Islet precursor cell (in vitro differentiated cells): ENCODE results near the gene TSGA10.
"Not testable (repeated sequence)": the region's sequence is repeated elsewhere in the genome, so short reads cannot be mapped to it uniquely, and the experiment has no call there.

Experiments used
- DNase-seq: peaks from one replicate; pipeline ENCODE4 v3.0.0-alpha.2; 2018

Gene TSGA10

DNA sequence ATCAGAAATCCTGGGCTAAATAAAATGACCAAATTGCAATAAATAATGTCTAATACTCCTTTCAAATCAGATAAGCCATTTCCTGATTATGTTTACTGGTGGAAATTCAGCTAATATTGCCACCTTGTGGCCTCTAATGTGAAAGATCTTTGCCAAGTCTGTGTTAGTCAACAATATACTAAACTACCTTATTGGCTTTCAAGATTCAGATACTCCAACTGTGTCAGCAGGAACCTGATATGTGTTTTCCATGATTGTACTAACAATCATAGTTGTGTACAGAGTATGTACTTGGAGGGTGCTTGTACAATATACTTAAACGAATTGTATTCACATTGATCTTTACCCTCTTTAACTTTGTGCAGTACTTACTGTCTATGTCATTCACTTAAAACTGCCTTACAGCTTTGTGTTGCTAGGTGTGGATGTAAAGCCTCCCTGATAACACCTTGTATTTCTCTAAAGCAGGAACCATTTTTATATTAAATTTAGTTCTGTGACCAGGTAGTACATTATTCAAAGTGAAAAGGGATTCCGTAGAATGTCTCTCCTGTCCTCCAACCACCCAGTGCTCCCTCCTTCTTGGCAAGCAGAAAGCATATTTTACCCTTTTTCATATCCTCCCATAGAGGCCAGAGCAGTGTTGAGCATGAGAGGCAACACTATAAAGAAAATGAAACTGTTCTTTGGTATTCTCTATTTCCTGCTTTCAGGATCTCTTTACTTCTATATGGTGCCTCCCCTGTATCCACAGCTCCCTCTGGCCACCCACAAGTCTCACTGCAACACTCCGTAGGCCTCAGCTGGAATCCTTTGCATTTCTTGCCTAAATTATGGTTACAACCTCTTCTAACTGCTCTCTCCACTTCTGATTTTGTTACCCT lies 88.4 kb downstream of the TSGA10 start:
- DNase-seq: no peak

- DNase-seq: not testable (repeated sequence)
Measured at GRCh38 chr2:99049187-99049586, 105.6 kb downstream of the TSGA10 start.

GRCh38 chr2:99040736-99041300 lies 113.9 kb downstream of the TSGA10 start:
- DNase-seq: not testable (repeated sequence)

DNA sequence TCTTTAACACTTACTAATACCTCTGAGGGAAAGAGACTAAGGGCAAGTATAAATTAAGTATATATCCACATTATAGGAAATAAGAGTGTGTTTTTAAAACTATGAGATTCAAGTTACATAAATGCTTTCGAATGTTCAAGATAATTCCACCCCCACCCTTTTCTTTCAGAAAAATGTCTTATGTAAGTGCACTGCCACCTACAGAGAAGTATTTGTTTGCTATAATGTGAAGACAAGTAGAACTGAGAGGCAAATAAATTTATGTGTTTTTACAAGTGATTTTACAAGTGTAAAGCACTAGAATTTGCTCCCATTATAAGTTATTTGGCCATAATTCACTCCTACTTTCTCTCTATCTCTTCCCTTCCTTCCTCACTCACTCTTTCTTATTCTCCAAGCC lies 118.8 kb downstream of the TSGA10 start:
- DNase-seq: no peak

GRCh38 chr2:99032786-99033185 lies 122.0 kb downstream of the TSGA10 start:
- DNase-seq: no peak

DNA sequence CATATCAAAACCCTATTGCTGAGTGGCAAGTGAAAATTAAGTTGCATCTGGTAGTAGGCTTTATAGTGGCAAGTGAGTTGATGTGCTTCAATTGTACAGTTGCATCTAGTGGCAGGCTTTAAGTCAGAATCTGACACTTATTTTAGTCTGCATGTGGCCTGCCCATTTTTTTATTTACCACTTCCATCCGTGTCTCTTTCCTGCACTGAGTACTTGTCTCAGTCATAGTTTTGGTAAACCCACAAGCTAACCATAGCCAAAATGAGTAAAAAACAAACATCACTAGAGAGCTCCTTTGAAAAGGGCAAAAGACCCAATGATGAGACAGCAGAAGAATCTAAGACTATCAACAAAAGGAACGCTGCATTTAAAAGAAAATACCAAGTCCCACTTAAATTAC lies 122.7 kb downstream of the TSGA10 start:
- no peak for DNase-seq

DNA sequence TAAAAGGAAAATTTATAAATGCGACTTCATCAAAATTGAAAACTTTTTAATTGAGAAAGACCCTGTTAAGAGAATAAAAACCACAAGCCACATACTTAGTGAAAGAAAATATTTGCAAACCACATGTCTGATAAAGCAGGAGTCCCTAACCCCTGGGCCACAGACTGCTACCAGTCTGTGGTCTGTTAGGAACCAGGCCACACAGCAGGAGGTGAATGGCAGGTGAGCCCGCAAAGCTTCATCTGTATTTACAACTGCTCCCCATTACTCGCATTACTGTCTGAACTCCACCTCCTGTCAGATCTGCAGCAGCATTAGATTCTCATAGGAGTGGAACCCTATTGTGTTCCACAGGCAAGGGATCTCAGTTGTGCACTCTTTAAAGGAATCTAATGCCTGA lies 123.3 kb downstream of the TSGA10 start:
- no peak for DNase-seq

DNA sequence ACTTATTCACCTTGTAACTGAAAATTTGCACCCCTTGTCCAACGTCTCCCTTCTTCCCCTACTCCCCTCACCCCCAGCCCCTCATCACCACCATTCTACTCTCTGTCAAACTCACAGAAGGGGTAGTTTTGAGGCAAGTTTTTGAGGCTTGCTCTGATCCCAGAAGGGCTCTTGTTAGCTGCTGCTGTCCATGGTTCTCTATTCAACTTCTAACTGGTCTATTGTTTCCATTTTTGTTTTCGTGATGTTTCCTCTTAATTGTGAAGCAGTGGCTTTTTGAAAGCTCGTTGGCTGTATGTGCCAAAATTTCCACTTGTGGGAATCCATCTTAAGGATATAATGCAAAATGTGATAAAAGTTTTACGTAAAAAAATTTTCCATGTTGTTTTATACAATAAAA lies 126.2 kb downstream of the TSGA10 start:
- no peak for DNase-seq

- DNase-seq: no peak
Measured at GRCh38 chr2:99027856-99028255, 126.9 kb downstream of the TSGA10 start.

GRCh38 chr2:99000708-99001107 lies 154.0 kb downstream of the TSGA10 start:
- DNase-seq: no peak

- DNase-seq: not testable (repeated sequence)
Measured at GRCh38 chr2:98988695-98989094, 166.0 kb downstream of the TSGA10 start.

DNA sequence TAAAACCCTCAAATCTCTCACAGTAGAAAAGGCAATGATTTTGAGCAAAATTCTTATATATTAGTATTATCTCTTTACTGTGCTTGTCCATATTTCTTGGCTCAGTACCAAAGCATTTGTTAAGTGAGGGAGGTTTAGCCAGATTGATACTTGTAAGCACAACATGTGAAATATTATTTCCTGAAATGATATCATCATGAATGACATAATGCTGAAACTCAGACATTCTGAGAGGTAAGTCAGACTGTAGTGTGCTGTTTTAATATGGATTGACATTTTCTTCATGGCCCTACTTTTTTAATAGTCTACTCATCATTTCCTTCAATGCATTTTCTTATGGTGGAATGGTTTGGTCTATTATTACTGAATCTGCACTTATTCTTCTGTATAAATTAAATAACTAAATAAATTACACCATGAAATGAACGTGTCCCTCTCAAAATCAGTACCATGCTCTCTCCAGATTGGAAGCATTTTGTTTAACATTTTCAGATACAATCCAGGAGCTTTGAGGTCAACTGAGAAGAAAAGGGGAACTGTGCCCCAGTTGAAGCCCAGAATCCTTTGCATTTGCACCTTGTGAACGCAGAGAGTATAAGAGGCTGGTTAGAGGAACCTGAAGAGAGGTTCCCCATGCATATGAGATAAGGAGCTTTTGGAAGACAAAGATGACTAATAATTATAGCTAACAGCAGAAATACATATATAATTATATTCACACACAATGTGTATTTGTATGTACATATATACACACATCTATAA lies 168.7 kb downstream of the TSGA10 start:
- no peak for DNase-seq

DNA sequence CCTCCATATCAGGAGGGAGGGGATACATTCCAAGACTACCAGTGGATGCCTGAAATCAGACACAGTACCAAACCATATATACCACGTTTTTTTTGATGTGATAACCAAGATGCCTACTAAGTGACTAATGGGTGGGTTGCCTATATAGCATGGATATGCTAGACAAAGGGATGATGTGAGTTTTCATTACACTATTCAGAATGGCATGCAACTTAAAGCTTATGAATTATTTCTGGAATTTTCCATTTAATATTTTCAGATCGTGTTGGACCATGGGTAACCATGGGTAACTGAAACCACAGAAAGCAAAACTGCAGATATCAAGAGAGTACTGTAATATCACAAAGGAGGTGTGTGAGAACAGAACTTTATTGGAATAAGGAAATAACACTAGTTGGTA lies 179.1 kb downstream of the TSGA10 start:
- no peak for DNase-seq

GRCh38 chr2:98972582-98973167 lies 182.1 kb downstream of the TSGA10 start:
- DNase-seq: no peak

DNA sequence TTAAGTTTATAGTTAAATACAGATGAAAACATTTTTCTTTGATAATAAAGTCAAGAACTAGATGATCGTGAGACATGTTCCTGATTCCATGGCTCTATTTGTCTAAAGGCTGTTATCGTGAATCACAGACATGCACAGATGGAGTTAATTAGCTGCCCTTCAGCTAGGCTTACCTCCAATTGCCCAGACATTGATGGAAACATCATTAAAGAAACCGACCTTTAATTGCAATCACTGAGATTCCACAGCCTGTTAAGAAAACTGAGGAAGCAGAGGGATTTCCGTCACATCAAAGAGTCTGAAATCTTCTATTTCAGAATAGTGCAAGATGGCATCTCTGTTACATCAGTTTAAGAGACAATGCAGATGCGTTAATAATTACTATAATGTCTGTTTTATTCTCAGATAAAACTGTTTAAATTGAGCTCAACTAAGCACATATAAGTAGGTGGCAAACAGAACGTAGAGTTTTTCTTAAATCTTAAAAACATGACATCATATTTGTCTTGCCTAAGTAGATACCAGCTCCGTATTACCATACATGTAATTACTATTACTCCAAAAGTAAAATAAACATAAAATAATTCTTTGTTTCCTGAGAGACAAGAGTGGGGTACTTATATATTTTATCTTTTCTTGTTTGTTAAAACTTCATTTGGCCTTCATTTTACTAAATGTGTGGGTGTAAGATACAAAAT lies 194.8 kb downstream of the TSGA10 start:
- no peak for DNase-seq

GRCh38 chr2:98952966-98953365 lies 201.8 kb downstream of the TSGA10 start:
- DNase-seq: no peak

DNA sequence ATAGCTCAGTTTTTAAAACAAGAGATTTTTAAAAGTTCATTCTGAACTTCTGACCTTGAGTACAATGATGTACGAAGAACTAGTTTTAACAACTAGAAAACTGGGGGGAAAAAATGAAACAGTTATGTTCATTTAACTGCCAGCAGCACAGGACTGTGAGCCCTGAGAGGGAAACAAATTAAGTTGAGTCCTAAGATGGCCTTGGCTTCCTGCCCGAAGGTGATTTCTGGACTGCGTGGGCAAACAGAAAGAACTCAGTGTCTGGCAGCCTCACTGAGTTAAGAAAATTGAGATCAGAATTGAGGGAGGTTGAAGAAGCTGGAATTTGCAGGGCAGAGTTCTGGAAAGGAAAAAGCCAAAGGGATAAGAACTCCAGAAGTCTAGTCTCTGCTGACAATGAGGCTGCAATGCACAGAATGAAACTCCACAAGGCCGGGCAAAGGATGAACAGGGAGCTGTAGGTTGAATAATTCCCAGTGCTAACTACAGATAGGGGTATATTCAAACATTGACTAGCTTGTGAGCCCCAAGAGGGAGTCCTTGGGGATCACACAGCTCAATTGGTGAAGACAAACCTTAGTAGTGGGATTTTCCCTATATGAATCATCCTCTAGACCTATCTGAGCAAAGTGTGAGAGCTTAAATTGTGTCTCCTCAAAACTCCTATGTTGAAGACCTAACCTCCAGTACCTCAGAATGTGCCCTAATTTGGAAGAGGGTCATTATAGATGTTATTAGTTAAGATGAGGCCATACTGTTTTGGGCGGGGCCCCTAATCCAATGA lies 205.6 kb downstream of the TSGA10 start:
- no peak for DNase-seq

- DNase-seq: no peak
Measured at GRCh38 chr2:98947554-98947953, 207.2 kb downstream of the TSGA10 start.
